Breast epithelium (tissue), 4 donors: ENCODE results near the gene LLGL1. TPM values are rescaled to one million over a fixed set of nuclear protein-coding genes. Genes with fewer than 3 reads are reported as not detected.
A peak's percentile ranks its signal among the peaks of the same experiment; 100 is the strongest.

Experiments used
- DNase-seq, 2 donors: peaks; one replicate each; pipeline ENCODE4 v3.0.0-alpha.2; 2019; ENCODE audit warnings: low spot score in 2 of 2
- H3K27ac ChIP-seq, 2 donors: fragments of 200-600 bp; sonication (generic) in 1 of 2; one replicate each; pipeline ENCODE4 v1.5.1; 2016 to 2019; ENCODE audit warnings: mild to moderate bottlenecking in 1 of 2
- H3K27me3 ChIP-seq, 2 donors: fragments of 200-600 bp; sonication (generic) in 1 of 2; one replicate each; pipeline versions ENCODE4 v1.5.1 to v1.6.0; 2017 to 2019; ENCODE audit warnings: control low read depth in 1 of 2, mild to moderate bottlenecking in 1 of 2
- H3K36me3 ChIP-seq: fragments of 200-600 bp; one replicate; pipeline ENCODE4 v1.5.1; 2019
- H3K4me1 ChIP-seq, 2 donors: fragments of 200-600 bp; sonication (generic); one replicate each; pipeline ENCODE4 v1.5.1; 2016 to 2019; ENCODE audit warnings: control low read depth in 1 of 2
- H3K4me3 ChIP-seq, 3 donors: fragments of 200-600 bp; sonication (generic); 1 replicate in 2 of 3; 2 replicates in 1 of 3; pipeline ENCODE4 v1.5.1; 2016 to 2019; ENCODE audit warnings: mild to moderate bottlenecking in 3 of 3, moderate library complexity in 2 of 3
- H3K9me3 ChIP-seq, 2 donors: fragments of 200-600 bp; sonication (generic) in 1 of 2; one replicate each; pipeline ENCODE4 v1.5.1; 2016 to 2019; ENCODE audit warnings: control low read depth in 1 of 2
- CTCF ChIP-seq, 3 donors: fragments of 450-650 bp; IDR thresholded peaks; one replicate each; pipeline ENCODE4 v1.5.1; 2016 to 2017; ENCODE audit warnings: antibody characterized with exemption in 3 of 3, mild to moderate bottlenecking in 3 of 3, moderate library complexity in 3 of 3
- POLR2A ChIP-seq: fragments of 450-650 bp; IDR thresholded peaks from one replicate; pipeline ENCODE4 v1.6.1; 2016; ENCODE audit warnings: antibody characterized with exemption, mild to moderate bottlenecking, moderate library complexity
- POLR2AphosphoS5 ChIP-seq, 3 donors: sonication (generic); formaldehyde crosslinking; IDR thresholded peaks; one replicate each; pipeline ENCODE4 v1.6.1; 2017; ENCODE audit warnings: antibody characterized with exemption in 3 of 3
- intact Hi-C: fragments of 100-400 bp; cut with DNase I; formaldehyde crosslinking; loops from one replicate; pipeline ENCODE4 v1.15.1; 2023; ENCODE audit warnings: low total_unique reads
- total RNA-seq, 3 donors: library from RNA; depleted of rRNA; stranded (reverse); fragments of >200 nt; gene quantifications; one replicate each; pipeline ENCODE4 v1.1.0, GENCODE V29; 2016

LLGL1 gene
- total RNA-seq, 3 donors from 2014 or later = 16.0 to 21.6 (median 18.4) TPM

DNA sequence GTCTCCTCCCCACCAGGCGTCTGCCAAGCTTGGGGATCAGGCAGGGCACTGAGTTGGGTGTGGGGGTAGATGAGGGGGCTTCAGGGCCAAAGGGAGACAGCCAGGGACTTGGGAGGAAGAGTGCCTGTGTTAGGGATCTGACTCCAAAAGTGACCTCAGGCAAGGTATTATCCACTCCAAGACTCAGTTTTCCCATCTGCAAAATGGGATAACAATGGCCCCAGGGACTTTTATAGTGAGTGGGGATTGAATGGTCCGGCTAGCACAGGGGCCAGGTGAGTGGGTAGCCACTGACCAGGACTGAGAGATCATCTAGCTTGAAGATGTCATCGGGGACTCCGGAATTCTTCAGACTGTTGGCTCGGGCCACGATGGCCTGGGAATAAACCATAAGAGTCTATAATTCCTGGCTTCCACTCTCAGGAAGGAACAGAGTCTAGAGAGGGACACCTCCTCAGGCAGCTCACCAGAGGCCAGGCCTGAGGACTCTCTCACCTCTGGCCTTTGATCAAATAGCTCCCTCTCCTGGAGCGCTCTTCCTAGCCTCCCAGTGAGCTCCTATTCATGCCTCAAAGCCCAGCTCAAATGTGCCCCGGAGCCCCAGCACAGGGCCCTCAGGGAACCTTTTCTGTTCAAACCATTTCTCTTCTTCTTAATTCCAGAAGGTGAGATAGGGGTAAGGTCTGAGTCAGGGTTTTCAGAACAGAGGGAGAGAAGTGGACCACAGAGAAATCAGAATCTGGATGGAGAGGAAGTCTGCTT is 29.6 kb downstream of the LLGL1 start:
- Histone ChIP-seq H3K4me3 (no peak overlapping the region), H3K27ac (no peak overlapping the region), H3K4me1 (peaks cover 6 to 8% of the 10 kb centered on the region in 2 donors), H3K36me3 (peaks cover 7% of the 10 kb centered on the region), H3K9me3 (no peaks in the 10 kb centered on the region), H3K27me3 (no peaks in the 10 kb centered on the region)
- no peak for DNase-seq
- TF ChIP-seq POLR2AphosphoS5 (IDR thresholded peaks at IDR 0.05) = no peak
- TF ChIP-seq POLR2A = no peak
- TF ChIP-seq CTCF (IDR thresholded peaks at IDR 0.05) = no peak
- intact Hi-C loops = no loop called here

DNA sequence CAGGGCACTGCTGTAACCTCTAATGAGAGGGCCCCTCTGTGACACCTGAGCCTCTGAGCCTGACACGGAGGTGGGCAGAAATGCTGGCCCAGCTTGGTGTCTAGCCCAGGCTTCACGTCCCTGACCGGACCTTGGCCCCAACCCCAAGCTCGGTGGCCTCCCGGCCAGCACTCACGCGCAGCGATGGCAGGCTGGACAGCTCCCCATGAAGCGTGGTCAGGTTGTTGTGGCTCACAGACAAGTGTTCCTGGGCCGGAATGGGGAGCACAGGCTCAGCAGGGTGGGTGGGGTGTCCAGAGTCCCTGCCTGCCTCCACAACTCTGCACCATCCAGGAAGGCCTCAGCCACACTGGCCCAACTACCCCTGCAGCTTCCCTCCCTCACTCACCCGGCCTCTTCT is 30.9 kb downstream of the LLGL1 start:
- Histone ChIP-seq H3K36me3 (peaks cover 2% of the 10 kb centered on the region), H3K9me3 (no peaks in the 10 kb centered on the region), H3K4me3 (peak overlapping the region in 2 of 3 donors; percentile 93 to 94), H3K4me1 (peaks cover 6 to 8% of the 10 kb centered on the region in 2 donors), H3K27ac (peak overlapping the region; percentile 96 to 98), H3K27me3 (no peaks in the 10 kb centered on the region)
- intact Hi-C loops = no loop called here
- TF ChIP-seq POLR2AphosphoS5 (IDR thresholded peaks at IDR 0.05) = no peak
- no peak for TF ChIP-seq POLR2A
- no peak for TF ChIP-seq CTCF (IDR thresholded peaks at IDR 0.05)
- no peak for DNase-seq

GRCh38 chr17:18256776-18257175 is 31.3 kb downstream of the LLGL1 start:
- DNase-seq = no peak
- peaks cover 9 to 12% of the 10 kb centered on the region in 2 donors for H3K4me1 ChIP-seq
- H3K27ac ChIP-seq = peak overlapping the region; percentile 96 to 98
- no peak for TF ChIP-seq CTCF (IDR thresholded peaks at IDR 0.05)
- no peak for TF ChIP-seq POLR2A
- no peak for TF ChIP-seq POLR2AphosphoS5 (IDR thresholded peaks at IDR 0.05)
- H3K4me3 ChIP-seq = peak overlapping the region; percentile 85 to 94 (median 93)
- H3K36me3 ChIP-seq = no peaks in the 10 kb centered on the region
- no peaks in the 10 kb centered on the region for H3K9me3 ChIP-seq
- intact Hi-C loops = no loop called here
- no peaks in the 10 kb centered on the region for H3K27me3 ChIP-seq

GRCh38 chr17:18257268-18257981 is 32.0 kb downstream of the LLGL1 start:
- DNase-seq = peak; percentile 68 to 69
- intact Hi-C loops = no loop called here
- no peaks in the 10 kb centered on the region for H3K36me3 ChIP-seq
- TF ChIP-seq POLR2AphosphoS5 (IDR thresholded peaks at IDR 0.05) (no peak), CTCF (IDR thresholded peaks at IDR 0.05) (no peak), POLR2A (no peak)
- H3K27ac ChIP-seq = peak overlapping the region; percentile 96 to 98
- no peaks in the 10 kb centered on the region for H3K27me3 ChIP-seq
- H3K9me3 ChIP-seq = no peaks in the 10 kb centered on the region
- H3K4me3 ChIP-seq = peak overlapping the region; percentile 85 to 94 (median 93)
- peaks cover 11 to 19% of the 10 kb centered on the region in 2 donors for H3K4me1 ChIP-seq

- Histone ChIP-seq H3K4me3 (peak overlapping the region; percentile 85 to 94 (median 93)), H3K9me3 (no peaks in the 10 kb centered on the region), H3K36me3 (no peaks in the 10 kb centered on the region), H3K27ac (peak overlapping the region; percentile 96 to 98), H3K27me3 (no peaks in the 10 kb centered on the region), H3K4me1 (peaks cover 11 to 19% of the 10 kb centered on the region in 2 donors)
- no peak for TF ChIP-seq CTCF (IDR thresholded peaks at IDR 0.05)
- no peak for TF ChIP-seq POLR2A
- no peak for TF ChIP-seq POLR2AphosphoS5 (IDR thresholded peaks at IDR 0.05)
- intact Hi-C loops = no loop called here
- DNase-seq = peak; percentile 61 to 77
These were observed 32.5 kb downstream of the LLGL1 start for GRCh38 chr17:18257982-18258355.
